Vagina (tissue), 2 donors: Measurements from ENCODE around the gene ATPAF2.

Experiments used
- POLR2A ChIP-seq, 2 donors: fragments of 450-650 bp; IDR thresholded peaks; one replicate each; pipeline ENCODE4 v1.6.1; 2017; ENCODE audit warnings: antibody characterized with exemption in 2 of 2, mild to moderate bottlenecking in 2 of 2, moderate library complexity in 2 of 2
- POLR2AphosphoS5 ChIP-seq, 2 donors: sonication (generic); formaldehyde crosslinking; IDR thresholded peaks; one replicate each; pipeline ENCODE4 v1.9.0; 2017; ENCODE audit warnings: antibody characterized with exemption in 2 of 2, mild to moderate bottlenecking in 2 of 2, low read depth in 1 of 2; ENCODE audit not compliant: insufficient read depth in 1 of 2
- TF ChIP-seq, protein P1 (sequence below), 3 experiments: fragments of 450-650 bp in 2 of 3; fragments of 200-600 bp in 1 of 3; sonication (generic) in 1 of 3; IDR thresholded peaks; one replicate each; pipeline ENCODE4 v1.5.1; 2017 to 2019; ENCODE audit warnings: antibody characterized with exemption in 3 of 3, mild to moderate bottlenecking in 2 of 3, moderate library complexity in 2 of 3

DNA sequence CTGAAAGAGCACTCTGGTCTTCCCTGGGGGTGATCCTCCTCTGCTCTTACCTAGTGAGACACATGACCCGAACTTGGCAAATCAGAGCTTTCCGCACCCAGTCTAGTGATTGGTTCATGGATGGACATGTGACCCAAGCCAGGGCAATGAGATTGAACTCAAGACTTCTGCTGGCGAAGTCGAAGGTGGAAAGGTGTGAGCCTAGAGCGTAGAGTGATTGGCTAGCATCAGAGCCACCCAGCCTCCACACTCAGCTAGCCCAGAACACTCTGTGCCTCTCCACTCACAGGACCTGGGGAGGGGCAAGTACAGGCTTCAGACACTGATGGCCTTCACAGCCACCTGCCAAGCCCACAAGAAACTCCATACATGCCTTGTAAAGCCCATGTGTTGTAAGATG is 17.6 kb downstream of the ATPAF2 start:
- TF ChIP-seq, protein P1, sequence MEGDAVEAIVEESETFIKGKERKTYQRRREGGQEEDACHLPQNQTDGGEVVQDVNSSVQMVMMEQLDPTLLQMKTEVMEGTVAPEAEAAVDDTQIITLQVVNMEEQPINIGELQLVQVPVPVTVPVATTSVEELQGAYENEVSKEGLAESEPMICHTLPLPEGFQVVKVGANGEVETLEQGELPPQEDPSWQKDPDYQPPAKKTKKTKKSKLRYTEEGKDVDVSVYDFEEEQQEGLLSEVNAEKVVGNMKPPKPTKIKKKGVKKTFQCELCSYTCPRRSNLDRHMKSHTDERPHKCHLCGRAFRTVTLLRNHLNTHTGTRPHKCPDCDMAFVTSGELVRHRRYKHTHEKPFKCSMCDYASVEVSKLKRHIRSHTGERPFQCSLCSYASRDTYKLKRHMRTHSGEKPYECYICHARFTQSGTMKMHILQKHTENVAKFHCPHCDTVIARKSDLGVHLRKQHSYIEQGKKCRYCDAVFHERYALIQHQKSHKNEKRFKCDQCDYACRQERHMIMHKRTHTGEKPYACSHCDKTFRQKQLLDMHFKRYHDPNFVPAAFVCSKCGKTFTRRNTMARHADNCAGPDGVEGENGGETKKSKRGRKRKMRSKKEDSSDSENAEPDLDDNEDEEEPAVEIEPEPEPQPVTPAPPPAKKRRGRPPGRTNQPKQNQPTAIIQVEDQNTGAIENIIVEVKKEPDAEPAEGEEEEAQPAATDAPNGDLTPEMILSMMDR (IDR thresholded peaks at IDR 0.05), result no peak
- TF ChIP-seq POLR2AphosphoS5 (IDR thresholded peaks at IDR 0.05; ENCODE audit: insufficient read depth in 1 of 2, low read depth in 1 of 2) (no peak), POLR2A (IDR thresholded peaks at IDR 0.05) (no peak)
